ENCODE results near the gene PLA2G4D. TPM values are rescaled to one million over a fixed set of nuclear protein-coding genes. Genes with fewer than 3 reads are reported as not detected.

PLA2G4D gene
- total and polyA plus RNA-seq, 2 donors (not counting 1 experiment from before 2014, with no cell fraction given), result not detected

GRCh38 chr15:42118650-42119445, 24.5 kb upstream of the PLA2G4D start:
- H3K79me2 ChIP-seq (ENCODE audit: control insufficient read depth, insufficient read depth, low read length), result no peaks in the 10 kb centered on the region
- no peak overlapping the region for H3K4me2 ChIP-seq (ENCODE audit: extremely low read depth, insufficient read depth, low read length)
- H3K27ac ChIP-seq (ENCODE audit: insufficient read depth, low read length), result no peak overlapping the region
- no peak overlapping the region for H3K4me3 ChIP-seq (replicated peaks in 1 of 4; ENCODE audit: control extremely low read depth in 1 of 4, insufficient read depth in 1 of 4, low read depth in 3 of 4, low read length in 4 of 4)
- no peak overlapping the region for H2AFZ ChIP-seq (ENCODE audit: low read length)
- peak in 1 of 2 donors; percentile 14 for DNase-seq (ENCODE audit: low read depth in 2 of 2)
- H3K9me3 ChIP-seq (ENCODE audit: control insufficient read depth, insufficient read depth, low read depth, low read length), result no peaks in the 10 kb centered on the region
- no peak for TF ChIP-seq CTCF (conservative IDR thresholded peaks at IDR 0.05 in 1 of 2, IDR thresholded peaks at IDR 0.05 in 1 of 2; ENCODE audit: low read depth in 1 of 2, low read length in 2 of 2)
- no peak for TF ChIP-seq EZH2 (IDR thresholded peaks at IDR 0.05; ENCODE audit: low read length, missing control alignments)
- H3K36me3 ChIP-seq (ENCODE audit: control insufficient read depth, insufficient read depth, low read length), result no peaks in the 10 kb centered on the region
- no peak overlapping the region for H3K9ac ChIP-seq (ENCODE audit: insufficient read depth, low read length)
- H3K27me3 ChIP-seq (ENCODE audit: control insufficient read depth, insufficient read depth, low read length), result peaks cover 29% of the 10 kb centered on the region
- no peaks in the 10 kb centered on the region for H3K4me1 ChIP-seq (ENCODE audit: control insufficient read depth, extremely low read depth, insufficient read depth, low read length)
- no peaks in the 10 kb centered on the region for H4K20me1 ChIP-seq (ENCODE audit: control insufficient read depth, extremely low read depth, insufficient read depth, low read length)

- H4K20me1 ChIP-seq (ENCODE audit: control insufficient read depth, extremely low read depth, insufficient read depth, low read length), result no peaks in the 10 kb centered on the region
- H3K9me3 ChIP-seq (ENCODE audit: control insufficient read depth, insufficient read depth, low read depth, low read length), result no peaks in the 10 kb centered on the region
- H3K4me1 ChIP-seq (ENCODE audit: control insufficient read depth, extremely low read depth, insufficient read depth, low read length), result no peaks in the 10 kb centered on the region
- no peak overlapping the region for H3K4me3 ChIP-seq (replicated peaks in 1 of 4; ENCODE audit: control extremely low read depth in 1 of 4, insufficient read depth in 1 of 4, low read depth in 3 of 4, low read length in 4 of 4)
- no peak overlapping the region for H3K27ac ChIP-seq (ENCODE audit: insufficient read depth, low read length)
- no peak overlapping the region for H3K9ac ChIP-seq (ENCODE audit: insufficient read depth, low read length)
- peaks cover 15% of the 10 kb centered on the region for H3K27me3 ChIP-seq (ENCODE audit: control insufficient read depth, insufficient read depth, low read length)
- no peak for TF ChIP-seq CTCF (conservative IDR thresholded peaks at IDR 0.05 in 1 of 2, IDR thresholded peaks at IDR 0.05 in 1 of 2; ENCODE audit: low read depth in 1 of 2, low read length in 2 of 2)
- TF ChIP-seq EZH2 (IDR thresholded peaks at IDR 0.05; ENCODE audit: low read length, missing control alignments), result no peak
- no peak for DNase-seq (ENCODE audit: low read depth in 2 of 2)
- no peak overlapping the region for H3K4me2 ChIP-seq (ENCODE audit: extremely low read depth, insufficient read depth, low read length)
- no peak overlapping the region for H2AFZ ChIP-seq (ENCODE audit: low read length)
- no peaks in the 10 kb centered on the region for H3K79me2 ChIP-seq (ENCODE audit: control insufficient read depth, insufficient read depth, low read length)
- H3K36me3 ChIP-seq (ENCODE audit: control insufficient read depth, insufficient read depth, low read length), result no peaks in the 10 kb centered on the region
Observed at GRCh38 chr15:42111924-42112323, 17.6 kb upstream of the PLA2G4D start.

- H4K20me1 ChIP-seq (ENCODE audit: control insufficient read depth, extremely low read depth, insufficient read depth, low read length), result no peaks in the 10 kb centered on the region
- no peak overlapping the region for H3K27ac ChIP-seq (ENCODE audit: insufficient read depth, low read length)
- no peaks in the 10 kb centered on the region for H3K4me1 ChIP-seq (ENCODE audit: control insufficient read depth, extremely low read depth, insufficient read depth, low read length)
- no peak overlapping the region for H2AFZ ChIP-seq (ENCODE audit: low read length)
- no peak overlapping the region for H3K4me2 ChIP-seq (ENCODE audit: extremely low read depth, insufficient read depth, low read length)
- DNase-seq (ENCODE audit: low read depth in 2 of 2), result no peak
- no peak overlapping the region for H3K9ac ChIP-seq (ENCODE audit: insufficient read depth, low read length)
- H3K4me3 ChIP-seq (replicated peaks in 1 of 4; ENCODE audit: control extremely low read depth in 1 of 4, insufficient read depth in 1 of 4, low read depth in 3 of 4, low read length in 4 of 4), result no peak overlapping the region
- no peaks in the 10 kb centered on the region for H3K9me3 ChIP-seq (ENCODE audit: control insufficient read depth, insufficient read depth, low read depth, low read length)
- H3K27me3 ChIP-seq (ENCODE audit: control insufficient read depth, insufficient read depth, low read length), result peaks cover 15% of the 10 kb centered on the region
- H3K79me2 ChIP-seq (ENCODE audit: control insufficient read depth, insufficient read depth, low read length), result no peaks in the 10 kb centered on the region
- no peak for TF ChIP-seq EZH2 (IDR thresholded peaks at IDR 0.05; ENCODE audit: low read length, missing control alignments)
- TF ChIP-seq CTCF (conservative IDR thresholded peaks at IDR 0.05 in 1 of 2, IDR thresholded peaks at IDR 0.05 in 1 of 2; ENCODE audit: low read depth in 1 of 2, low read length in 2 of 2), result no peak
- no peaks in the 10 kb centered on the region for H3K36me3 ChIP-seq (ENCODE audit: control insufficient read depth, insufficient read depth, low read length)
Observed at GRCh38 chr15:42110367-42110766, 16.0 kb upstream of the PLA2G4D start.
